Esophagus mucosa (tissue), 1 donor: ENCODE measurements around the gene SLC35E3. TPM values are rescaled to one million over a fixed set of nuclear protein-coding genes. Genes with fewer than 3 reads are reported as not detected.

Source experiments
- ATAC-seq: fragments of 200-7000 bp; cut with Tn5 transposase; one replicate; pipeline ENCODE4 v1.9.1; 2020
- total RNA-seq: library from RNA; stranded (reverse); gene quantifications from one replicate; pipeline ENCODE4 v1.2.4, GENCODE V29; 2023
- donor health status: DM: yes; HTN: yes; CAD: no.

The SLC35E3 gene
- total RNA-seq: 10.7 TPM

DNA sequence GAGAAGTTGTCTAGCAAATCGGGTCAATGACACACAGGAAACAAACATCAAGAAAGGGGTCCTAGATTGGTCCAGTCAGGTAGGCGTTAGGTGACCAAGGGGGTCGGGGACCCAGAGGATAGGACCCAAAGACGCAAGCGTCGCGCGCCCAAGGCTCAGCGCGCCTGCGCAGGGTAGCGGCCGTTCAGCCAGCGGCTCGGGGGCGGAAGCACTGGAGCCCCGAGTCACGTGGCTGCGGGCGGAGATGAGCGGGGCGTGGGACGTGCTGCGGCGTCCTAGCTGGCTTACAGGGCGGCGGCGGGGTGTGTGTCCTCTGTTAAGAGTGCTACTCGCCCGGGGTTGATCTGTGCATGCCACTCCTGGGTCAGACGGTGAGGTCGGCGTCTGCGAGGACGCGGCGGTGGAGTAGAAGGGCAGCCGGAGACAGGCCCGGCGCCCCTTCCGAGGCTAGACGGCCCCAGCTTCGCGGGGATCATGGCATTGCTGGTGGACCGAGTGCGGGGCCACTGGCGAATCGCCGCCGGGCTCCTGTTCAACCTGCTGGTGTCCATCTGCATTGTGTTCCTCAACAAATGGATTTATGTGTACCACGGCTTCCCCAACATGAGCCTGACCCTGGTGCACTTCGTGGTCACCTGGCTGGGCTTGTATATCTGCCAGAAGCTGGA lies at the start of gene SLC35E3:
Gene SLC35E3 (plus strand): TSS at position 273 of the 668 bp plus-strand sequence. CDS start 202 bp downstream, at position 475.
- peak; percentile 99 for ATAC-seq

DNA sequence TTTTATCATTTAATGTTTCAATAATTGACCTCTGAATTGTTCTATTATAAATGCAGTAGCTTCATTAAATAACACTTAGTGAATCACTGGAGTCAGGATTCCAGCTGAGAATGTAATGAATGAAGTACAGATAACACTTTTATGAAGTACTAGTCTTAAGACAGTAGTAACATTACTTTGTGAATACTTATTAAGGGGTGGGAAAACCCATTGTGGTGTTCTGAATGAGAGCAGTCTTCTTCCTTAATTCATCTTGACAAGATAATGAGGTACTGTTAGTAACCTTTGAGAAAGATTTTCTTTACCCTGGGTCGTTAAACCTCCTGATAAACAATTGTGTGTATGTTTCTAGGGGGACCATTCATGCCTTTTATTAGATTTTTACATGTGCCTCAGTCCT lies 46.5 kb upstream of the SLC35E3 start:
- no peak for ATAC-seq

DNA sequence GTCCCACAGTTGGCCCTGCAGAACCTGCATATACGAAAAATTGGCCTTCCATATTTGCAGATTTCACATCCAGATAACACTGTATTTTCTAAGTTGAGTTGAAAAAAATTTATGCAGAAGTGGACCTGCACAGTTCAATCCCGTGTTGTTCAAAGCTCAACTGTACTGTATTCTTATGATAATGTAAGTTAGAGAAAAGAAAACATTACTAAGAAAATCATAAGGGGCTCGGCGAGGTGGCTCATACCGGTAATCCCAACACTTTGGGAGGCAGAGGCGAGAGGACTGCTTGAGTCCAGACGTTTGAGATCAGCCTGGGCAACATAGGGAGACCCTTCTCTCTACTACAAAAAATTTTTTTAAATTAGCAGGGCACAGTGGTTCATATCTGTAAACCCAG lies 18.2 kb upstream of the SLC35E3 start:
- no peak for ATAC-seq

DNA sequence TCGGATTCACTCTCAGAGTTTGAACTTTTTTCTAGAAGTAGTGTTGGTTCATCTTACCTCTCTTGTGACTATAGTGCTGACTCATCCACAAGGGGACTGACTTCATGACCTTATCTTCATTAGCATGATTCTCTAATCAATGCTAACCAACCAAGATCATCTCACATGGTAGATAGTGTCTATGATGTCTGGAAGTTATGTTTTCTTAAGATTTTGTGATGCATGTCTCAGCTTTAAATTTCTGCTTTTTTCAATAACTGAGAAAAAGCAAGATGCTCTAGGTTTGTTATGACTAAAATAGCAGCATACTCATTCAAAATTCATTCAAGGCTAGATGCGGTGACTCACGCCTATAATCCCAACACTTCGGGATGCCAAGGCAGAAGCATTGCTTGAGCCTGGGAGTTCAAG lies 12.3 kb upstream of the SLC35E3 start:
- no peak for ATAC-seq

DNA sequence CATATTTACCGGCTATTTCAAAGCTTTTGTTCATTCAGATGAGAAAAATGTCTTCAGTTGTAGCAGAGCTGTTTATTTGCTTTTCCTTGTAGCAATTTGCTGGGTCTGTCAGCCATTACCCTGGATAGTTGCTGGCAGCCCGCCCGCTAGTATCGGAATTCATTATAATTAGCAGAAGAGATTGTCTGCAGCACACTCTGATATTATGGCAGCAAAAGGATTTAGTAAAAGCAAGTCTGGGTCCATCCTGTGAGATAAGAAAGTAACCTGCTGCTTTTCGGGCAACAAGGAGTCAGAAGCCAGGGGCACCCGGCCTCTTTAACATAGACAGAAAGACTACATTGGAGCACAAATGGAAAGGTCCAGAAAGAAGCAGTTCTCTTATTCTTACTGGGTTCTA lies 6.1 kb upstream of the SLC35E3 start:
- ATAC-seq: no peak

- no peak for ATAC-seq
Observed at GRCh38 chr12:68743356-68743755, 2.6 kb upstream of the SLC35E3 start.

GRCh38 chr12:68745376-68745903 lies 536 bp upstream of the SLC35E3 start:
- no peak for ATAC-seq

DNA sequence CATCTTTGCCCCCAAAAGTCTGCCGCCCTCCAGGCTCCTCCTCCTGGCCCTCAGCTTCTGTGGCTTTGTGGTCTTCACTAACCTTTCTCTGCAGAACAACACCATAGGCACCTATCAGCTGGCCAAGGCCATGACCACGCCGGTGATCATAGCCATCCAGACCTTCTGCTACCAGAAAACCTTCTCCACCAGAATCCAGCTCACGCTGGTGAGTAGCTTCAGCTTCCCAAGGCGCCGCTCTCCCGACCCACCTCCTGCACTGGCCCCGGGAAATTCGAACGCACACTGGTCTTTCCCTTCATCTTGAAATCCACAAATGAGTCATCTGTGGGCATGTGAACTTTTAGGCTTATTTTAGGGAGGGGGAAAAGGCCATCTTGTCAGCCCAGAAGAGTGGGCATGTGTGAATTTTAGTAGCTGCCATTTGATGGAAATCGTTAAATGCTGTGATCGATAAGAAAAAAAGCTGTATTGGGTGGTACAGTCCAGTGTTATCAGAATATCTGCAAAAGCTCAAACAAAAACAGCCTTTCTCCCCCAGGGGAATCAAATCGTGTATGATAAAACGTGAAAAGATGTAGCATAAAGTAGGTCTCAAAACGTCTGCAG lies 700 bp downstream of the SLC35E3 start:
- ATAC-seq: peak; percentile 49

GRCh38 chr12:68749443-68749842 lies 3.5 kb downstream of the SLC35E3 start:
- ATAC-seq: no peak

DNA sequence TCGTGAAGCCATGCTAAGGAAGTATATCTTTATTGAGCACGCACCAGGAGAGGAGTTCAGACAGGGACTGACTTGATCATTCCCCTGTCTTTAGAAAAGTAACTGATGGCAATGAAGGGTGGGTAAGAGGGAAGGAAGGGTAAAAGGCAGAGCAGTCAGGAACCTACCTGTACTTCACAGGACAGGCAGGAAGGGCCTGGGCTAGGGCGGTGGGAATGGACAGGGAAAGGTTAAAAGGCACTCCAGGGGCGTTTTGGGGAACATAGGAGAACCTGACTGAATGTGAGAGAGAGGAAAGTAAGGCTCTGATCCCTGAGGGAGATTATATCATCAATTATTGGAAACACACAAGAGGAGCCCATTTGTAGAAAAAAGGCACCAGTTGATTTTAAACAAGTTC lies 3.9 kb downstream of the SLC35E3 start:
- no peak for ATAC-seq

DNA sequence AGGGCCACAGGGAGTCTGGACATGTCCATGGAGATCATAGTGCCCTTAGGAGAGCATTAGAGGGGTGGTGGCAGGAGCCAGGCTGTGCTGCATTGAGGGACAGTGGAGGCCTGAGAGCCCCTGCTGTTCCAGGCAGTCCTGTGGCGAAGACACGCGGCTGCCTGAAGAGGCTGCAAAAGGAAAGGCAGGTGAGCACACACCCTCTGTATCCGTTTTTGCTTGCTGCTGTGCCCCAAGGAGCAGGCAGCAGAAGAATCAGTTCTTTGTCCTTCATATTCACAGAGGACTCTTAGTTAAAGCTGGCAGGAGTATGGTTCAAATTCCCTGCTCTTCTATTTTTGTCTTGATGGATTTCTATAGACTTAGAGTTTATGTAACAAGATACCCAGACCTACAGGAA lies 4.5 kb downstream of the SLC35E3 start:
- no peak for ATAC-seq

GRCh38 chr12:68755536-68756243 lies 9.7 kb downstream of the SLC35E3 start:
- ATAC-seq: no peak

GRCh38 chr12:68759852-68760251 lies 13.9 kb downstream of the SLC35E3 start:
- ATAC-seq: no peak

DNA sequence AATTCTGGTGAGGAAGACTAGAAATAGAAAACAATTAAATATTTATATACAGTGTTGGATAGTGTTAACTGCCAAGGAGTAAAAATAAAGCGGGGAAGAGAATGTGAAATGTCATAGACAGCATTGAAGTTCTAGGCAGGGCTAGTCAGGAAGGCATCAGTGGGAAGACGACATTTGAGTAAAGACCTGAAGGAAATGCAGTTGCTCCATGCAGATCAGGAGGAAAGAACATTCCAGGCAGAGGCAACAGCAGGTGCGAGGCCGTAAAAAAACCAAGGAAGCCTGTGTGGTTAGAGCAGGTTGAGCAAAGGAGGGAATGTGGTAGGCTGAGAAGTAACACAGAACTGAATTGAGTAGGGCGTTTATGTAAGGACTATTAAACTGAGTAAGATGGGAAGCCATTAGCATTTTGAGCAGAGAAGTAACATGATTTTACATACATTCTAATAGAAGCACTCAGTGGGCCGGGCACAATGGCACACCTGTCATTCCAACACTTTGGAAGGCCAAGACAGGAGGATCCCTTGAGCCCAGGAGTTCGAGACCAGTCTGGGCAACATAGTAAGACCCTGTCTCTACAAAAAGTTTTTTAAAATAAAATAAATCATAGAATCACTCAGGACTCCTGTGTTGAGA lies 14.9 kb downstream of the SLC35E3 start:
- no peak for ATAC-seq

- no peak for ATAC-seq
Observed at GRCh38 chr12:68761442-68761812, 15.5 kb downstream of the SLC35E3 start.

DNA sequence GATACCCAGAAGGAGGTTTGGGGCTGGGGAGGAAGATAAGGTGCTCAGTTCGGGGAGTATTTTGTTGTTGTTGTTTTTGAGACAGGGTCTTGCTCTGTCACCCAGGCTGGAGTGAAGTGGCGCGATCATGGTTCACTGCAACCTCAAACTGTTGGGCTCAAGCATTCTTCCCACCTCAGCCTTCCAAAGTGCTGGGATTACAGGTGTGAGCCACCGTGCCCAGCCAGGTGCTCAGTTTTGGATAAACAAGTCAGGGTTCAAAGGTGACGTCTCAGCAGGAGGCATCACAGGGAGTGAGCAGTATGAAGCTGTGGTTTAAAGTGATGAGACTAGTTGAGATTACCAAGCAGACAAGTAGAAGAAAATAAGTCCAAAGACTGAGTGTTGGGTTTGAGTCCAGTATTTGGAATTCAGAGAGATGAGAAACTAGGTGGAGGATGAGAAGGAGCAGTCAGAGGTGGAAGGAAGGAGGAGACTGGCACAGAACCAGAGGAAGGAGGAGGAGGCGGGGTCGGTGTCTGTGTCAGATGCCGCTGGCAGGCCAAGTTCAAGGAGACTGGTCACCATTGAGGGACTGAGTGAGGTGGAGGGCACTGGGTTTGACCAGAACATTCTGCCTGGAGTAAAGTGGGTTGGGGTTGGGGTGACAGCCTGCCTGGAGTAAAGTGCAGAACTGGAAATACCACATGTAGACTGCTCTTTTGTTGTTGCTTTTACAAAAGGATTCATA lies 16.1 kb downstream of the SLC35E3 start:
- ATAC-seq: peak; percentile 33

- no peak for ATAC-seq
Observed at GRCh38 chr12:68762691-68763090, 16.7 kb downstream of the SLC35E3 start.

DNA sequence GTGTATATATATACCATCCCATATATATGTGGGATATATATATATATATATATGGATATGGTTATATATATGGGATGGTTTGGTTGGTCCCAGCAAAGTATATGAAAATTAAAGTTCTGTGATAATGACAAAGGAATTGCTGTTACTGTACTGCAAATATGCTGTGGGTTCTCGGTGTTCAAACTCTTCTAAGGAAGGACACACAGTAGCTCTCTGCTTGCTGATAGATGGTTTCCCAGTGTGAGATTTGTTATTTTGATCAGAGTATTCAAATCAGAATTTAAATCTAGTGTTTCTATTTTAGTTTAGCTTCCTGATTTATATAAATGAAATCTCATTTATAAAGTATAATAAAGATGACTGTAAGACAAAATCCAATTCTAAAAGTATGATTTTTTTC lies 19.7 kb downstream of the SLC35E3 start:
- ATAC-seq: no peak

DNA sequence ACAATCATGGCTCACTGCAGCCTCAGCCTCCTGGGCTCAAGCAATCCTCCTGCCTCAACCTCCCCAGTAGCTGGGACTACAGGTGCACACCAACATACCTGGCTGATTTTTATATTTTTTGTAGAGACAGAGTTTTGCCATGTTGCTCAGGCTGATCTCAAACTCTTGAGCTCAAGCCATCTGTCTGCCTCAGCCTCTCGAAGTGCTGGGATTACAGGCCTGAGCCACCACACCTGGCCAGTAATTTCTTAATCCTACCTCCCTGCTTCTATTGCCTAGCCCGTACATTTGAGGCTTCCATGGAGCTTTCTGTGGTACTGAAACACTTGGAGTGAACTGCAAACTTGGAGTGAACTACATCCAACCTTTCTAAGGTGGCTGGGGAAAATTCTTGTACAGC lies 20.7 kb downstream of the SLC35E3 start:
- no peak for ATAC-seq

- ATAC-seq: no peak
Observed at GRCh38 chr12:68767191-68767590, 21.2 kb downstream of the SLC35E3 start.

- ATAC-seq: no peak
Observed at GRCh38 chr12:68768431-68768939, 22.5 kb downstream of the SLC35E3 start.

GRCh38 chr12:68769941-68770340 lies 24.0 kb downstream of the SLC35E3 start:
- no peak for ATAC-seq
